ENCODE data around the gene ACBD6. TPM values are rescaled to one million over a fixed set of nuclear protein-coding genes. Genes with fewer than 3 reads are reported as not detected.

ACBD6 gene
- total RNA-seq, 4 donors from 2014 or later, result 33.3 to 44.0 (median 42.6) TPM

- H3K27me3 ChIP-seq, result no peaks in the 10 kb centered on the region
- 95% methylated on average over 6 of the region's 6 CpGs for WGBS
- DNase-seq (ENCODE audit: extremely low spot score), result no peak
- no peak overlapping the region for H3K4me3 ChIP-seq
- H3K27ac ChIP-seq (replicated peaks in 1 of 4), result no peak overlapping the region
- peaks cover 0 to 5% (median 0%) of the 10 kb centered on the region in 4 donors for H3K4me1 ChIP-seq
- H3K36me3 ChIP-seq, result no peaks in the 10 kb centered on the region
- TF ChIP-seq CTCF (IDR thresholded peaks at IDR 0.05), result no peak
- no peak for TF ChIP-seq EP300 (IDR thresholded peaks at IDR 0.05)
- no peak for TF ChIP-seq POLR2AphosphoS5 (IDR thresholded peaks at IDR 0.05)
- TF ChIP-seq POLR2A (IDR thresholded peaks at IDR 0.05; ENCODE audit: low read depth), result no peak
- intact Hi-C loops (cut with DNase I), result no loop called here
- H3K9me3 ChIP-seq, result no peaks in the 10 kb centered on the region
Measured at GRCh38 chr1:180369061-180369460, 133.3 kb downstream of the ACBD6 start.

- intact Hi-C loops (cut with DNase I), result no loop called here
- 88% methylated on average over 2 of the region's 2 CpGs for WGBS
Measured at GRCh38 chr1:180366371-180367068, 135.9 kb downstream of the ACBD6 start.

GRCh38 chr1:180365039-180365438 lies 137.3 kb downstream of the ACBD6 start:
- no peak overlapping the region for H3K27ac ChIP-seq (replicated peaks in 1 of 4)
- H3K4me1 ChIP-seq, result peaks cover 0 to 12% (median 0%) of the 10 kb centered on the region in 4 donors
- no peak overlapping the region for H3K4me3 ChIP-seq
- TF ChIP-seq POLR2AphosphoS5 (IDR thresholded peaks at IDR 0.05), result no peak
- TF ChIP-seq EP300 (IDR thresholded peaks at IDR 0.05), result no peak
- no peak for TF ChIP-seq CTCF (IDR thresholded peaks at IDR 0.05)
- TF ChIP-seq POLR2A (IDR thresholded peaks at IDR 0.05; ENCODE audit: low read depth), result no peak
- H3K36me3 ChIP-seq, result no peaks in the 10 kb centered on the region
- DNase-seq (ENCODE audit: extremely low spot score), result no peak
- WGBS, result 91% methylated on average over 3 of the region's 3 CpGs
- no peaks in the 10 kb centered on the region for H3K9me3 ChIP-seq
- intact Hi-C loops (cut with DNase I), result no loop called here
- H3K27me3 ChIP-seq, result no peaks in the 10 kb centered on the region

More at GRCh38 chr1:180366371-180367068, 135.9 kb downstream of the ACBD6 start:
- TF ChIP-seq EP300 (IDR thresholded peaks at IDR 0.05), result no peak
- no peak for TF ChIP-seq CTCF (IDR thresholded peaks at IDR 0.05)
- TF ChIP-seq POLR2A (IDR thresholded peaks at IDR 0.05; ENCODE audit: low read depth), result no peak
- TF ChIP-seq POLR2AphosphoS5 (IDR thresholded peaks at IDR 0.05), result no peak
- Histone ChIP-seq H3K36me3 (no peaks in the 10 kb centered on the region), H3K27me3 (no peaks in the 10 kb centered on the region), H3K9me3 (no peaks in the 10 kb centered on the region), H3K27ac (replicated peaks in 1 of 4) (no peak overlapping the region), H3K4me3 (no peak overlapping the region), H3K4me1 (peaks cover 0 to 9% (median 0%) of the 10 kb centered on the region in 4 donors)
- no peak for DNase-seq (ENCODE audit: extremely low spot score)

GRCh38 chr1:180363246-180363995 lies 139.0 kb downstream of the ACBD6 start:
- Histone ChIP-seq H3K27ac (replicated peaks in 1 of 4) (no peak overlapping the region), H3K4me3 (no peak overlapping the region), H3K36me3 (no peaks in the 10 kb centered on the region), H3K4me1 (peaks cover 0 to 19% (median 4%) of the 10 kb centered on the region in 4 donors), H3K9me3 (no peaks in the 10 kb centered on the region), H3K27me3 (no peaks in the 10 kb centered on the region)
- 87% methylated on average over 5 of the region's 5 CpGs for WGBS
- no peak for DNase-seq (ENCODE audit: extremely low spot score)
- intact Hi-C loops (cut with DNase I), result no loop called here
- TF ChIP-seq POLR2A (IDR thresholded peaks at IDR 0.05; ENCODE audit: low read depth) (no peak), EP300 (IDR thresholded peaks at IDR 0.05) (no peak), CTCF (IDR thresholded peaks at IDR 0.05) (no peak), POLR2AphosphoS5 (IDR thresholded peaks at IDR 0.05) (no peak)
